Measurements from ENCODE around the gene RGS3.

DNA sequence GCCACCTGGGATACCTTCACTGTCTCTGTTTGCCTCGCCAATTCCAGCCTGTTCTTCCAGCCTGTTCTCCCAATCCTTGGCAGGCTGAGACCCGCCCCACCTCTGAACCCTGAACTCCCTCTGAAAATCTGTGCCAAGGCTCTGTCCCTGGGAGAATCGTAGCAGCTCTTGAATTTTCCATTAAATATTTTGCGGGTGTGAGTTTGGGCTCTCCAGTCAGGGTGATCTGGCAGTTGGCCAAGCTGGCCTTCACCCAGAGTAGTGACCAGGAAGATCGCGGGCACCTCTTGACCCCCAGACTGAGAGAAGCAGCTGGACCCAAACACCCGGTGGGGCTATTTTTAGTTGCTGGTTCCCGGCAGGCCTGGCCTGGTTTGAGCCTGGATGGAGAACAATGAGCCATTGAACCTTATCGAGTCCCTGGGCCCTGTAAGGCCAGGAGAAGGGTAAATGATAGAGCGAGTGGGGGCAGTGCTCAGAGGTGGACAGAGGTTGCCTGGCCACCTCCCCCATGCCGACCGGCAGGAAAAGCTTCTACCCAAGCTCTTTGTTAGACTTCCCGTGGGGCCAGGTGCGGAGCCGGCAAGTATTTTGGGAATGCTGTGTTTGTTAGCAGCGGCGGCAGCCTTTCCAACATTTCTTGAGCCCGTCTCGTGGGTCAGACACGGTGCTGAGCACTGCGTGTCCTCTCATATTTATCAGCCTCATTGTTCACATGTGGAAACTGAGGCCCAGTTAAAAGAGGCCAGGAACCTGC lies 146.2 kb downstream of the RGS3 start:
- no peak for TF ChIP-seq POLR2A (IDR thresholded peaks at IDR 0.05)
- TF ChIP-seq, protein P1, sequence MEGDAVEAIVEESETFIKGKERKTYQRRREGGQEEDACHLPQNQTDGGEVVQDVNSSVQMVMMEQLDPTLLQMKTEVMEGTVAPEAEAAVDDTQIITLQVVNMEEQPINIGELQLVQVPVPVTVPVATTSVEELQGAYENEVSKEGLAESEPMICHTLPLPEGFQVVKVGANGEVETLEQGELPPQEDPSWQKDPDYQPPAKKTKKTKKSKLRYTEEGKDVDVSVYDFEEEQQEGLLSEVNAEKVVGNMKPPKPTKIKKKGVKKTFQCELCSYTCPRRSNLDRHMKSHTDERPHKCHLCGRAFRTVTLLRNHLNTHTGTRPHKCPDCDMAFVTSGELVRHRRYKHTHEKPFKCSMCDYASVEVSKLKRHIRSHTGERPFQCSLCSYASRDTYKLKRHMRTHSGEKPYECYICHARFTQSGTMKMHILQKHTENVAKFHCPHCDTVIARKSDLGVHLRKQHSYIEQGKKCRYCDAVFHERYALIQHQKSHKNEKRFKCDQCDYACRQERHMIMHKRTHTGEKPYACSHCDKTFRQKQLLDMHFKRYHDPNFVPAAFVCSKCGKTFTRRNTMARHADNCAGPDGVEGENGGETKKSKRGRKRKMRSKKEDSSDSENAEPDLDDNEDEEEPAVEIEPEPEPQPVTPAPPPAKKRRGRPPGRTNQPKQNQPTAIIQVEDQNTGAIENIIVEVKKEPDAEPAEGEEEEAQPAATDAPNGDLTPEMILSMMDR (IDR thresholded peaks at IDR 0.05), result no peak
